T47D (cell line): ENCODE results near the gene HTR3E.

Experiments used
- DNase-seq, 2 experiments: peaks; one replicate each; pipeline versions ENCODE4 v3.0.0 to v3.0.0-alpha.2; 2011 to 2012; ENCODE audit warnings: low read depth in 1 of 2, low spot score in 1 of 2
- JUND ChIP-seq: IDR thresholded peaks from 2 replicates; pipeline ENCODE4 v1.6.1; 2012; ENCODE audit warnings: low read depth
- in situ Hi-C: cut with HindIII; loops from 2 replicates; pipeline ENCODE4 v1.10.0; 2016; ENCODE audit warnings: low sequenced_read_pairs, low pct_unique_long_range_greater_than_20kb

HTR3E gene

DNA sequence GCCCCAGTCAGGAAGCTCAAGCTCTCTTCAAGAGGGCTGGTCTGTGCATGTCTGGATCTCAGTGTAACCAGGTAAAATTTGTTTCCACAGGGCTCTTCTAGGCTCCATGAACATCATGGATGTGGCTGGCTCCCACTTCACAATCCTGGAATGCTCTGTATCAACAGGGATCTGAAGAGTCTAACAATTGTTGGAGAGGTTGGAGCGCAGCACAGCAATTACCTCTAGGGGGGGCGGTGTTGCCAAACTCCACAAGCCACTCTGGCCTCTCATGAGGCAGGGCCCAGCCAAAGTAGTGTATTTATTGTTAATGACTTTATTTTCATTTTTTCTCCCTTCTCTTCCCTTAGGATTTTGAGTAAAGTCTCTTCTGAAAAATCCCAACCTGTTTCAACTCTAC is 32.1 kb downstream of the HTR3E start:
- DNase-seq: peak in 1 of 2 experiments; percentile 86
- in situ Hi-C loops: no loop called here

DNA sequence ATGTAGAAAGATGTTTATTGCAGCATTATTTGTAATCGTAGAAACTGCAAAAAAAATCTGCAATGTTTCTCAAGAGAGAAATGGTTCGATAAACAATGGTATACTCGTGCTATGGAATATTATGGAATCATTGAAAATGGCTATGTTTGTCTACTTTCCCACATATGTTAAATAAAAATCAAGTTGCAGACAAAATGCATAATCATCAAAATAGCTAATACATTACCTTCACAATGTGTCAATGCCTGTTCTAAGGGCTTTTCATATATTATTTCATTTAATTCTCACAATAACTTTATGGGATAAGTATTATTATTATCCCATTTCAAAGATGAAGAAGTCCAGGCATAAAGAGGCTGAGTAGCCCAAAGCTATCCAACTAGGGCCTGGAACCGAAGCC is 36.1 kb downstream of the HTR3E start:
- no peak for TF ChIP-seq JUND
- no peak for DNase-seq
- in situ Hi-C loops: no loop called here

More for the DNA sequence above, 32.1 kb downstream of the HTR3E start:
- no peak for TF ChIP-seq JUND

DNA sequence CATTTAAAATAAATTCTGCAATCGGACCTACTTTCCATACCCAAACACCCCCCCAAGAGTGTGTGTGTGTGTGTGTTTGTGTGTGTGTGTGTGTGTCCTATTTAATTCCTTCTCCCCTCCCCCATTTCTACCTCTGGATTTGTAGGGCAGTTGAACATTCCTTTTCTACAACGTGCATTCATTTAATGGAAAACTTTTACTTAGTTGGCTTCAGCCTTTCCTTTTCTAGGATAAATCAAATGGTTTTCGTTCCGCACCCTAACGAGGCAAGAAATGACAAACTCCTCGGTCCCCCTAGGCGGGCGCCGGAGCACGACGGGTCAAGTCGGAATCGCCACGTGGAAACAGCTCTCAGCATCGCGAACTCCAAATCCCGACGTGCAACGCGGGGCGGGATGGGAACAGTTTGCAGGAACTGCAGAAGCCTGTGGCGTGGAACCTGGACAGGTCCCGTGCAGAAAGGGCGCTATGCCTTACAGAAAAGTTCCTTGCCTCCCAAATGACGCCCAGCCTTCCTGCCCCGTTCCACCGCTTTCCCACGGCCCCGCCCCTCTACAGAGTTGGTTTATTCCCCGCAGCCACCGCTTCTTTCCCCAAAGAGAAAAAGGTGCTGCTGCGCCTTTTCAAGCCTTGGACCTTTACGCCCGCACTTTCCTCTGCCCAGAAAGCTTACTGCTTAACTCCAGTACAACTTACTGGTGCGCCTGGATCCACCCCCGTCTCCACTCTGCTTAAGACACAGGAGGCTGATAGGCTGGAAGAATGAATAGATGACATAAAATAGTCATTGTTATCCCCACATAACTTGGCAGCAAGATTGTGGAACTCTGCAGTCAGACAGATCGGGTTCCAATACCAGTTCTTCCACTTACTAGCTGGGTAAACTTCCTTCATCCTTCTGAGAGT is 37.2 kb downstream of the HTR3E start:
- in situ Hi-C loops: no loop called here
- DNase-seq: peak; percentile 85 to 100

DNA sequence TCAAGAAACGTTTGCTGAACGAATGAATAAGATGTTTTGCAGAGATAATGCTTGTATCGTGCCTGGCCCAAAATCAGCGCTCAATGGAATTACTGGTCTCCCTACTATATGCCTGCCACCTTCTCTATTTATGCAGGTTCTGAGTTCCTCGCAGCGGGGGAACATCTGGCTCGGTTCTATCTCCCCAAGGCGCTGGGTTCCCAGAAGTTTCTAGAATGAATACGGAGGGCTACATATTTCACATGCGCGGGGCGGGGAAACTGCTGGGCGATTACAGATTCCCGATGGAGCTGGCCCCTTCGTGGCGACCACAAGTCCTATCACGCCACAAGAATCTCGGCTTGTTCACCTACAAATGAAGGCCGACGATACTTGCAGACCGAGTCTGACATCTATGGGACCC is 37.9 kb downstream of the HTR3E start:
- in situ Hi-C loops: no loop called here
- DNase-seq: no peak
- no peak for TF ChIP-seq JUND

More for the DNA sequence above, 37.2 kb downstream of the HTR3E start:
- peak; percentile 95 for TF ChIP-seq JUND

DNA sequence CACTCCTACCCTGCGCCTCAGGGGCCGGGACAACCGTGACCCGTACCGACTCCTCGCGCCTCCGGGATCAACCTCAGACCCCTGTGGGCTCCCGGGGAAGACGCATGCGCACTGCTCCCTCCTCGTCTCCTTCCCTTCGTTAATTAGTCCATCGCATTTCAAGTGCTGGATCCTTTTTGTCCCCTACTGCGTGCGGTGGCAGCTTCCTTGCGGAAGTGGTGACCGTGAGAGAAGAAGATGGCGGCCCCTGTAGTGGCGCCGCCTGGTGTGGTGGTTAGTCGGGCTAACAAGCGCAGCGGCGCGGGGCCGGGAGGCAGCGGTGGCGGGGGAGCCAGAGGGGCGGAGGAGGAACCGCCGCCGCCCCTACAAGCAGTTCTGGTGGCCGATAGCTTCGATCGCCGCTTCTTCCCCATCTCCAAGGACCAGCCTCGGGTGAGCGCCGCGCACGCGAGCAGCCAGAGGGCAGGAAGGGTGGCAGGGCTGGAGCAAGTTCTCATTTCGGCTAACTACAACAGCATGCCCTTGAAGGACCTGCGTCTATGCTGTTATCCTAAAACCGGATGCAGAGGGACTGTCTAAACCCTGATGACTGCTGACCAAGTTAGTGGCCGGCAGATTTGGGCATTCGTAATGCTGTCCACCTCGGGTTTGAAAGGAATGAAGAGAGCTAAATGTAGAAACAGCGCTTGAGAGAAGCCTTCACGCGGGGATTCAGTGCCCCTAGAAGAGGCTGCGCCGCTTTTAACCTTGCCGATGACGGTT is 38.5 kb downstream of the HTR3E start, which contains the start of gene EIF2B5:
Gene EIF2B5 (plus strand): TSS at position 210 of the 762 bp plus-strand sequence. CDS start 28 bp downstream, at position 238.
- TF ChIP-seq JUND: no peak
- peak; percentile 76 to 97 for DNase-seq
- in situ Hi-C loops: no loop called here

DNA sequence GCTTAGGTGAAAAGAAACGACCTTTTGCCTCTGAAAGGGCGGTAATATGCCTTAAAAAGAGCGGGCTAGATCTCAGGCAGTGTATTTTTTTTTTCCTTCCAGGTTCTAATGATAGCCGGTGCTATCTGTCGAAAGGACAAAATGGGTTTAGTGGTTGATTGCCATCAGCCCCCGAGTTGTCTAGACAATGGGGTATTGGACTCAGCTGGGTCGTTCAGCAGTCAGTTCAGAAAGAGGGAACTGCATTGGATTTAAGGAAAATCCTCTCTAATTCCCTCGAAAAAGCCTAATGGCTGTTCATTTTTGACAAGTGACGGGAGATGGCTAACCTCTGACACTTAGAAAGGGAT is 39.0 kb downstream of the HTR3E start:
- no peak for TF ChIP-seq JUND
- no peak for DNase-seq
- in situ Hi-C loops: no loop called here

DNA sequence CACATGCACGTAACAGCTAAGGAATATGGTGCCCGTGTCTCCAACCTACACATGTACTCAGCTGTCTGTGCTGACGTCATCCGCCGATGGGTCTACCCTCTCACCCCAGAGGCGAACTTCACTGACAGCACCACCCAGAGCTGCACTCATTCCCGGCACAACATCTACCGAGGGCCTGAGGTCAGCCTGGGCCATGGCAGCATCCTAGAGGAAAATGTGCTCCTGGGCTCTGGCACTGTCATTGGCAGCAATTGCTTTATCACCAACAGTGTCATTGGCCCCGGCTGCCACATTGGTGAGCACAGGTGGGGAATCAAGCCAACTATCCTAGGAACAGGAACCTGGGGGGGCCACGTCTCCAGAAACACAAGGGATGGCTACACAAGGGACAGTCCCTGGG is 43.6 kb downstream of the HTR3E start:
- no peak for TF ChIP-seq JUND

DNA sequence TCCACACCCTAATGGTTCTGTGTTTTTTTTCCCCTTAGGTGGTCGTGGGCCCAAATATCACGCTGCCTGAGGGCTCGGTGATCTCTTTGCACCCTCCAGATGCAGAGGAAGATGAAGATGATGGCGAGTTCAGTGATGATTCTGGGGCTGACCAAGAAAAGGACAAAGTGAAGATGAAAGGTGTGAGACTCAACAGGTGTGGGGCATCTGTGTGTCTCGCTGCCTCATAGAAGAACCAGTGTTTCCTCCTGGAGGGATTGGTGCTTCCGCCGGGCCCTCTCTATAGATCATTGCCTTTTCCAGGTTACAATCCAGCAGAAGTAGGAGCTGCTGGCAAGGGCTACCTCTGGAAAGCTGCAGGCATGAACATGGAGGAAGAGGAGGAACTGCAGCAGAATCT is 45.3 kb downstream of the HTR3E start:
- no peak for TF ChIP-seq JUND
- in situ Hi-C loops: no loop called here
- DNase-seq: no peak

More for the DNA sequence above, 43.6 kb downstream of the HTR3E start:
- in situ Hi-C loops: no loop called here
- no peak for DNase-seq

DNA sequence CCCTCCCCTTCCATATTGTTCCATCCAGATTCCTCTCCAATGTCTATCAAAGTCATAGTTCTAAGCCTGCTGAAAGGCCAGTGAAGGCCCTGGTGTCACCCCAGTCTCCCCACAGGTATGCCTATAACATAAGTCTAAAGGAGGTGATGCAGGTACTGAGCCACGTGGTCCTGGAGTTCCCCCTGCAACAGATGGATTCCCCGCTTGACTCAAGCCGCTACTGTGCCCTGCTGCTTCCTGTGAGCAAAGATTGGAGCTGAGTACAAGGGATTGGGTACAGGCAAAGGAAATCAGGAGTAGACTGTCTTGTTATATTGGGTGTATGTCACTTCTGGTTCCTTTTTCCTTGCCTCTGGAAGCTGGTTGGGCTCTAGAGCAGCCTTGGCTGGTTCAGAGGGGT is 46.5 kb downstream of the HTR3E start:
- DNase-seq: no peak
- in situ Hi-C loops: no loop called here
- no peak for TF ChIP-seq JUND

DNA sequence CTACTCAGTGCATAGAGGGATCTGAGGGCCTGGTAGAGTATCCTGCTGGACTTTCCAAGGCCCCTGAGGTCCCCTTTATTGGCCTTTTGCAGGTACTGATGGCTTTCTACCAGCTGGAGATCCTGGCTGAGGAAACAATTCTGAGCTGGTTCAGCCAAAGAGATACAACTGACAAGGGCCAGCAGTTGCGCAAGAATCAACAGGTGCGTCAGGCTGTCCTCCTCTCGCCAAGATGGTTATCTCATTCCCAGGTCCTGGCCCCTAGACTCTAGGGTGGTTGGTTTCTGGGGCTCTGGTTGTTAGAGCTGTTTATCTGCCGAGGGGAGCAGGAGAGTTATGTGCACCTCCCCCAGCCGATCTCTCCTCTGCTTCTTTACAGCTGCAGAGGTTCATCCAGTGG is 47.6 kb downstream of the HTR3E start:
- in situ Hi-C loops: no loop called here
- DNase-seq: peak in 1 of 2 experiments; percentile 74
- no peak for TF ChIP-seq JUND

DNA sequence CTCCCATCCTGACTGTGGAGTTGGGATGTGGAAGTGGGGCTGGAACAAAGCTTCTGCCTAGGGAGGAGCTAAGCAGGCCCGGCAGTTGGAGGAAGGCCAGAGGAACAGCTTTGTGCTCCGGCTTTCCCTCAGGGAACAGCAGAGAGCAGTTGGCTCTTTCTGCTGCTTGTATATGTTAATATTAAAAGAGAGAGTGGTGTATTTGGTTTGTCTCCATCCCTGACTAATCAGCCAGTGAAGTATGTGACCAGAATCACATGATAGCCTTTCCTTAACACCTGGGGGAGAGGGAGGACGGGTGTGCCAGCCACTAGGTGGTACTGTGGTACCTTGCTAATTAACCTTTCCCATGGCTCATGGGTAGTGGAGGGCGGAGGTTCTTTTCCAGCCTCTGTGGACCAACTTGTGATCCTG is 48.3 kb downstream of the HTR3E start:
- TF ChIP-seq JUND: no peak
- in situ Hi-C loops: no loop called here
- DNase-seq: peak; percentile 90 to 92

DNA sequence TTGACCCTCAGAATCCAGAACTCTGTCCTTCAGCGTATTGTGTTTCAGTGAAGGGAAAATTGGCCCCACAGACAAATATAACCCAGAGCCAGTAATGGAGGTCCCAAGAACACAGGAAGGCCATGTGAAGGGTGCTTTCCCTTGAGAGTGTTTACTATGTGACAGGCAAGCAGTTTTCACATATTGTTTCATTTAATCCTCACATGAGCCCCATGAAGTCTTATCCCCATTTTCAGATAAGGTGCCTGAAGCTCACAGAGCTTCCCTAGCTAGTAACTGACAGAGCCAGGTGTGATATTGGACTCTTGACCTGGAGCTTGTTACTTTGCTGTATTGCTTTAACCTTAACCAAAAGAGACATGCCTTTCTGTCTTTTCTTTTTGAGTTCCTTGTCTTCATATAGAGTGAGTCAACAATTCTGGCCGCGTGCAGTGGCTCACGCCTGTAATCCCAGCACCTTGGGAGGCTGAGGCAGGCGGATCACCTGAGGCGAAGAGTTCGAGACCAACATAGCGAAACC is 48.9 kb downstream of the HTR3E start:
- TF ChIP-seq JUND: no peak
- in situ Hi-C loops: no loop called here
- DNase-seq: no peak

DNA sequence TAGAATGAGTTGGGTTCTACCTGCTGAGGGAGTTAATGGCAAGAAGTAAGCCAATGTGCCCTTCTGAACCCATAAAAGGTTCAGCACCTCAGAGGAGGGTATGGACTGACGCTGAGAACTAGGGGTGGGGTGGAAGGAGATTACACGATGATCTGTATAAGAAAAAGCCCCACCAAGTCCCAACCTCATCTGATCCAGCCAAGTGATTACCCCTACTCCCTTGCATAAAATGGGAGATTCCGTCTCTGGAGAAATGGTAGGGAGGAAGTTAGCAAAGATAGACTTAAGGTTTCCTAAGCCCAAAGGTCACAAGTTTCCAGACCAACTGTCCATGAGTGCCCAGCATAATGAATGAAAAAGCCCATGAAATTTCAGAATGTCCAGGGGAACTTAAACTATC is 51.2 kb downstream of the HTR3E start:
- no peak for DNase-seq
- in situ Hi-C loops: no loop called here
- no peak for TF ChIP-seq JUND
